Brain microvascular endothelial cell (primary cell): Measurements from ENCODE around the gene ADARB2.

ENCODE experiments used
- DNase-seq: peaks from one replicate; pipeline ENCODE4 v3.0.0-alpha.2; 2020
- H3K27ac ChIP-seq: fragments of 250-450 bp; sonication (Bioruptor Pico); 2 replicates; pipeline ENCODE4 v1.5.1; 2020; ENCODE audit warnings: mild to moderate bottlenecking, moderate library complexity
- H3K27me3 ChIP-seq: fragments of 250-450 bp; sonication (Bioruptor Pico); replicated peaks from 2 replicates; pipeline ENCODE4 v1.5.1; 2020; ENCODE audit warnings: mild to moderate bottlenecking
- H3K36me3 ChIP-seq: fragments of 250-450 bp; sonication (Bioruptor Pico); replicated peaks from 2 replicates; pipeline ENCODE4 v1.5.1; 2020; ENCODE audit warnings: mild to moderate bottlenecking
- H3K4me3 ChIP-seq: 2 replicates; pipeline ENCODE4 v1.5.1; 2011; ENCODE audit warnings: low read depth, mild to moderate bottlenecking, control low read depth, low read length, moderate library complexity
- in situ Hi-C: cut with HindIII; loops from 2 replicates; pipeline ENCODE4 v1.10.0; 2017; ENCODE audit warnings: low sequenced_read_pairs, low pct_ligation_motif_present
- TF ChIP-seq, protein P1 (sequence below): IDR thresholded peaks from 2 replicates; pipeline ENCODE4 v1.5.1; 2011; ENCODE audit warnings: low read depth, mild to moderate bottlenecking, moderate library complexity, low read length, control low read depth, inconsistent platforms; ENCODE audit errors: missing control alignments

The ADARB2 gene

DNA sequence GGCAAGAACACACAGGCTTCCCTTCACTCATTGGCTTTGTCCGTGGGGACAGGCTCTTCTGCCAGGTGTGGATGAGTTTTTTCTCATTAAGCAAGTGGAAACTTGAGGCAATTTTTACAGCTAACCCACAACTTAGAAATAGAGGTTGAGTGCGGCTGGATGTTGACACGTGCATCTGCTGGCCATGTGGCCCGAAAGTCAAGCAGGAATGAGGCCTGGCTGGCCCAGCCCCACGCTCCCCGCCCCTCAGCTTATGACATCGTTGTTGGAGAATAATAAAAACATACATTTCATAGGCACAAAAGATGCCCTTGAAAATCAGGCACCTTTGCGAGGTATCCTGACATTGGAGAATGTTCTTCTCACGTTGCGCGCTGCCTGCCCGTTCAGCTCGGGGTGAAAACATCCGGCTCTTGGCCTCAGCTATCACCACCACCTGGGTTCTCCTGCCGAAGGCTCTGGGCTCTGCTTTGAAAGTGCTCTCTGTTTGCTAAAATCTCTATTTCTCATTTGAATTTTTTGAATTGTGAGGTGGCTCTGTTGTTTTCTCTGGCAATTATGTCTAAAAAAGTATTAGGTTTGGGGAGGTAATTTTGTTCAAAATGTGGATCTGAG is 370.4 kb downstream of the ADARB2 start:
- TF ChIP-seq, protein P1, sequence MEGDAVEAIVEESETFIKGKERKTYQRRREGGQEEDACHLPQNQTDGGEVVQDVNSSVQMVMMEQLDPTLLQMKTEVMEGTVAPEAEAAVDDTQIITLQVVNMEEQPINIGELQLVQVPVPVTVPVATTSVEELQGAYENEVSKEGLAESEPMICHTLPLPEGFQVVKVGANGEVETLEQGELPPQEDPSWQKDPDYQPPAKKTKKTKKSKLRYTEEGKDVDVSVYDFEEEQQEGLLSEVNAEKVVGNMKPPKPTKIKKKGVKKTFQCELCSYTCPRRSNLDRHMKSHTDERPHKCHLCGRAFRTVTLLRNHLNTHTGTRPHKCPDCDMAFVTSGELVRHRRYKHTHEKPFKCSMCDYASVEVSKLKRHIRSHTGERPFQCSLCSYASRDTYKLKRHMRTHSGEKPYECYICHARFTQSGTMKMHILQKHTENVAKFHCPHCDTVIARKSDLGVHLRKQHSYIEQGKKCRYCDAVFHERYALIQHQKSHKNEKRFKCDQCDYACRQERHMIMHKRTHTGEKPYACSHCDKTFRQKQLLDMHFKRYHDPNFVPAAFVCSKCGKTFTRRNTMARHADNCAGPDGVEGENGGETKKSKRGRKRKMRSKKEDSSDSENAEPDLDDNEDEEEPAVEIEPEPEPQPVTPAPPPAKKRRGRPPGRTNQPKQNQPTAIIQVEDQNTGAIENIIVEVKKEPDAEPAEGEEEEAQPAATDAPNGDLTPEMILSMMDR = no peak
- Histone ChIP-seq H3K27me3 (no peaks in the 10 kb centered on the region), H3K36me3 (no peaks in the 10 kb centered on the region), H3K27ac (no peak overlapping the region), H3K4me3 (no peak overlapping the region)
- no peak for DNase-seq
- in situ Hi-C loops = no loop called here

DNA sequence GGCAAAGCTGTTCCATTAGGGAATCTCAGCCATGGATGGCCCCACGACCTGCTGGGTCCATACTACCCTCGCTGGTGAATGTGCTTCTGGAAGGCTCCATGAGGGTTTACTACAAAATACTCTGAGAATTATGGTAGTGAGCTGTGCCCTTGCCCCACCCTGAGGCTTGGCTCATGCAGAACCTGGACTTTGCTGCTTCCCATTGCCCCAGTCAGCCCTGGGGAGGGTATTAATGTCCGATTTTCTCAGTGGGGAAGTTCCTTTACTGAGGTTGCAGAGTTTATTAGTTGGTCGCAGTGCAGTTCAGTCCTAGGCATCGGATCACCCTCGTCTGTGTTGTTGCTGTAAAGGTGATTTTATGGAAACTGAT is 371.0 kb downstream of the ADARB2 start:
- Histone ChIP-seq H3K4me3 (no peak overlapping the region), H3K27ac (no peak overlapping the region), H3K36me3 (no peaks in the 10 kb centered on the region), H3K27me3 (no peaks in the 10 kb centered on the region)
- TF ChIP-seq, protein P1 = no peak
- no peak for DNase-seq
- in situ Hi-C loops = no loop called here

DNA sequence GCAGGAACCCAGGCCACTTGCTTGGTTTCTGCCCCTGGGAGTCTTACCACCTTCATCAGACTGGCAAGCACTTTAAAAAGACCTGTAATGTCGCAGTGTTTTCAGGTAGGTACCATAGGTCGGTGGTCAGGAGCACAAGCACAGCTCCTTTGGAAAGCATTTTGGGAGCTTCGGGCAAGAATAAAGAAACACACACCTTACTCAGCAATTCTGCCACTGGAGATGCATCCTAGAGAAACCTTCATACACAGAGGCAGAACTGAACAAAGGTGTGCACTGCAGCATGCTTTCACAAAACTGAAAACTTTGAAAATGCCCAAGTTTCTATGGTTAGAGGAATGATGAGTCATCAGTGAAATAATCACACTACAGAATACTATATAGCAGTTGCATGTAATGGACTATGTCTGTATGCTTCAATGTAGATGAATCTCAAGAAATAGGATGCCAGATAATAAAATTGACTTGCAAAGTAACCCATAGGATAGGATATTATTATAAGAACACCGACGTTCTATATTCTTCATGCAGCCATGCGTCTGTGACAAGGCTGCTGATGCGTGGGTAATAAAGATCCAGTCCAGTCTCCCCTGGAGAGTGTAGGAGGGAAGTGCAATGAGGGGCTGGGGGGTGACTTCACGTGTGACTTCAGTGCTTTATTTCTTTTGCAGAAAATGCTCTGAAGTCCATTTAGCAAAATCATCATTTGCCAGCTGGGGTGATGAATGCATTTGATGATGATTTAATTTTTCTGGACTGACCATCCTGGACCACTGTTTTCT is 371.6 kb downstream of the ADARB2 start:
- Histone ChIP-seq H3K27ac (no peak overlapping the region), H3K36me3 (no peaks in the 10 kb centered on the region), H3K4me3 (no peak overlapping the region), H3K27me3 (no peaks in the 10 kb centered on the region)
- TF ChIP-seq, protein P1 = no peak
- in situ Hi-C loops = no loop called here
- no peak for DNase-seq

DNA sequence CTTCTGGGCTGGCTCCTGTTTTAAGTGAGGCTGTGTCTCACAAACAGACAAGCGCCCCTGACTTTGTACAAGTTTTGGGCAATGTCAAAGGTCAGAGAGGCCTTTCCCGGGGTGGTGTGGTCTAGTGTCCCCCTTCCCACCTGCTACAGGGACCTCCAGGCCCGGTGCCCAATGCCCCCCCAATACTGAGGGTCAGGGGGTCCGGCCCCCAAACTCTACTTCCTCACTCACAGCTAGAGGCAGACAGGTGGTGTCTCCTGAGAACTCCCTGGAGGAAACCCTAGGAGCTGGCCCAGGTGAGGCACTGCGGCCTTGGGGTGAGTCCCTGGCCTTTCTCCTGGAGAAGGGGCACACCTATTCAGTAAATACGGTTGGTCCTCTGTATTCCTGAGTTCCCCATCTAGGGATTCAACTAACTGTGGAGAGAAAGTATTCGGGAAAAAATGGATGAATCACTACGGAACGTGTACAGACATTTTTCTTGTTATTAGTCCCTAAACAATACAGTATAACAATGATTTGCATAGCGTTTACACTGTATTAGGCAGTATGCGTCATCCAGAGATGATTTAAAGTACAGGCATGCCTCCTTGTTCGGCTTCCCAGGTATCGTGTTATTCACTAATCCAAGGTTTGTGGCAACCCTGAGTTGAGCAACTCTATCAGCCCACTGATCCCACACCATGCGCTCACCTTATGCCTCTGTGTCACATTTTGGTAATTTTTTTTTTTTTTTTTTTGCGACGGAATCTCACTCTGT is 373.0 kb downstream of the ADARB2 start:
- no peak for DNase-seq
- no peak overlapping the region for H3K4me3 ChIP-seq
- TF ChIP-seq, protein P1 = no peak
- no peaks in the 10 kb centered on the region for H3K36me3 ChIP-seq
- H3K27me3 ChIP-seq = no peaks in the 10 kb centered on the region
- in situ Hi-C loops = no loop called here
- H3K27ac ChIP-seq = no peak overlapping the region

DNA sequence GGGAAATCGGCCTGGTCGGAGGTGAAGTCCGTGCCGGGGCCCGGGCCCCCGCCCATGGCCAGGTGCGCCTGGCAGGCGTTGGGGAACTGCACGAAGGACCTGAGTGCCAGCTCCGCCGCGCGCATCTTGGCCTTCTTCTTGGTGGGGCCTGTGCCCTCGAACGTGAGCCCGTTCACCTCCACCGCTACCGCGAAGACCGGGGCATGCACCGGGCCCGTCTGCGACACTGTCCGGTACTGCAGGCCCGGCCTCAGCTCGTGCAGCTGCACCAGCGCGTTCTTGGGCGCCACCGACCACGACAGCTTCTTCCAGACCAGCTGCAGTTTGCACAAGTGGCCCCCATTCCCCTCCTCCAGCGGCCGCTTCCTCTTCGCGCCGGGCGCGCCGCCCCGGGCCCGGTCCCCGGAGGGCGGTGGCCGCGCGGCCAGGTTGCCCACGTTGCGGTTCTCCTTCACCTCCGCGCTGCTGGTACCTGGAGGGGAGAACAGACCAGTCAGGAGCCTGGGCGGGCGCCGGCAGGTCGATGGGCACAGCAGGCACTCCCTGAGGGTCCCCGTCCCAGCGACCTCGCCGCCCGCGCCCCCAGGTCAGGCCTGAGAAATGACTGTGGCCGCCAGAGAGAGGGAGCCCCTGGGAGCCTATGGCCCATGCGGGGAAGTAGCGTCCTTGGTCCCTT is 373.7 kb downstream of the ADARB2 start:
- DNase-seq = no peak
- no peak overlapping the region for H3K4me3 ChIP-seq
- no peaks in the 10 kb centered on the region for H3K36me3 ChIP-seq
- H3K27ac ChIP-seq = no peak overlapping the region
- in situ Hi-C loops = no loop called here
- no peaks in the 10 kb centered on the region for H3K27me3 ChIP-seq
- TF ChIP-seq, protein P1 = no peak
